ENCODE results near the gene ZFAND5.

GRCh38 chr9:72390907-72391306 is 25.9 kb upstream of the ZFAND5 start:
- no peak for TF ChIP-seq CTCF (conservative IDR thresholded peaks at IDR 0.05)
- TF ChIP-seq EZH2 (IDR thresholded peaks at IDR 0.05; ENCODE audit: low read depth), result no peak
